Fibroblast of lung (primary cell): ENCODE measurements around the gene NMD3. TPM values are rescaled to one million over a fixed set of nuclear protein-coding genes. Genes with fewer than 3 reads are reported as not detected.

Experiments
- DNase-seq, 2 donors: peaks; one replicate each; pipeline versions ENCODE4 v3.0.0 to v3.0.0-alpha.2; 2010; ENCODE audit warnings: low read depth in 2 of 2
- H2AFZ ChIP-seq: 2 replicates; pipeline ENCODE4 v1.5.1; 2012; ENCODE audit warnings: low read length, control low read depth, inconsistent platforms
- H3K27ac ChIP-seq: 2 replicates; pipeline ENCODE4 v1.5.1; 2011; ENCODE audit warnings: low read length, control low read depth; ENCODE audit not compliant: insufficient read depth
- H3K27me3 ChIP-seq: 2 replicates; pipeline ENCODE4 v1.5.1; 2011; ENCODE audit warnings: mild to moderate bottlenecking, low read length; ENCODE audit not compliant: control insufficient read depth, insufficient read depth
- H3K36me3 ChIP-seq: 2 replicates; pipeline ENCODE4 v1.5.1; 2011; ENCODE audit warnings: low read length; ENCODE audit not compliant: control insufficient read depth, insufficient read depth
- H3K4me1 ChIP-seq: 2 replicates; pipeline ENCODE4 v1.5.1; 2011; ENCODE audit warnings: low read length; ENCODE audit not compliant: control insufficient read depth, insufficient read depth; ENCODE audit errors: extremely low read depth
- H3K4me2 ChIP-seq: 2 replicates; pipeline ENCODE4 v1.5.1; 2011; ENCODE audit warnings: low read length, control low read depth; ENCODE audit not compliant: insufficient read depth; ENCODE audit errors: extremely low read depth
- H3K4me3 ChIP-seq, 4 experiments: fragments of 200-600 bp in 1 of 4; sonication (generic) in 1 of 4; replicated peaks in 1 of 4; 2 replicates each; pipeline ENCODE4 v1.5.1; 2011 to 2016; ENCODE audit warnings: low read length in 4 of 4, low read depth in 3 of 4, mild to moderate bottlenecking in 3 of 4, control low read depth in 2 of 4, inconsistent platforms in 1 of 4, mixed read lengths in 1 of 4; ENCODE audit not compliant: insufficient read depth in 1 of 4; ENCODE audit errors: control extremely low read depth in 1 of 4
- H3K79me2 ChIP-seq: 2 replicates; pipeline ENCODE4 v1.5.1; 2012; ENCODE audit warnings: mild to moderate bottlenecking, low read length, inconsistent platforms; ENCODE audit not compliant: control insufficient read depth, insufficient read depth
- H3K9ac ChIP-seq: 2 replicates; pipeline ENCODE4 v1.5.1; 2011; ENCODE audit warnings: mild to moderate bottlenecking, low read length, control low read depth; ENCODE audit not compliant: insufficient read depth
- H3K9me3 ChIP-seq: 2 replicates; pipeline ENCODE4 v1.5.1; 2012; ENCODE audit warnings: low read depth, low read length; ENCODE audit not compliant: control insufficient read depth, insufficient read depth
- H4K20me1 ChIP-seq: 2 replicates; pipeline ENCODE4 v1.5.1; 2011; ENCODE audit warnings: low read length; ENCODE audit not compliant: control insufficient read depth, insufficient read depth; ENCODE audit errors: extremely low read depth
- CTCF ChIP-seq, 2 donors: IDR thresholded peaks in 1 of 2; conservative IDR thresholded peaks in 1 of 2; 1 replicate in 1 of 2; 2 replicates in 1 of 2; pipeline ENCODE4 v1.5.1; 2011 to 2012; ENCODE audit warnings: low read length in 2 of 2, control low read depth in 1 of 2, inconsistent platforms in 1 of 2, low read depth in 1 of 2, mild to moderate bottlenecking in 1 of 2
- EZH2 ChIP-seq: IDR thresholded peaks from 2 replicates; pipeline ENCODE4 v1.5.1; 2012; ENCODE audit warnings: low read length, control low read depth, mild to moderate bottlenecking; ENCODE audit errors: missing control alignments
- polyA plus RNA-seq, 2 donors: library from polyadenylated mRNA; depleted of rRNA in 1 of 2; stranded (reverse) in 1 of 2; unstranded in 1 of 2; fragments of >200 nt; gene quantifications; 2 replicates each; pipeline ENCODE4 v1.2.1, GENCODE V29; 2011 to 2012; ENCODE audit warnings: missing spikeins in 1 of 2
- total RNA-seq: library from RNA; depleted of rRNA; stranded (reverse); fragments of >200 nt; gene quantifications from 2 replicates; pipeline ENCODE4 v1.2.1, GENCODE V29; 2014

Gene NMD3
- total and polyA plus RNA-seq, 2 donors (not counting 1 experiment from before 2014, with no cell fraction given), result 62.8 to 134 TPM

GRCh38 chr3:161224786-161225185 is 3.7 kb downstream of the NMD3 start:
- Histone ChIP-seq H3K4me2 (no peak overlapping the region), H3K36me3 (peaks cover 4% of the 10 kb centered on the region)

GRCh38 chr3:161230621-161231171 is 9.6 kb downstream of the NMD3 start:
- no peak for DNase-seq
- H2AFZ ChIP-seq, result no peak overlapping the region
- H3K79me2 ChIP-seq, result peaks cover 30% of the 10 kb centered on the region
- no peaks in the 10 kb centered on the region for H4K20me1 ChIP-seq
- no peak overlapping the region for H3K27ac ChIP-seq
- H3K9ac ChIP-seq, result no peak overlapping the region
- H3K4me3 ChIP-seq, result no peak overlapping the region
- TF ChIP-seq EZH2 (no peak), CTCF (conservative IDR thresholded peaks at IDR 0.05 in 1 of 2, IDR thresholded peaks at IDR 0.05 in 1 of 2; ENCODE audit: low read depth in 1 of 2, low read length in 2 of 2) (no peak)
- no peaks in the 10 kb centered on the region for H3K27me3 ChIP-seq
- H3K9me3 ChIP-seq, result no peaks in the 10 kb centered on the region
- no peak overlapping the region for H3K4me2 ChIP-seq
- H3K4me1 ChIP-seq, result no peaks in the 10 kb centered on the region
- peaks cover 7% of the 10 kb centered on the region for H3K36me3 ChIP-seq

More at GRCh38 chr3:161224786-161225185, 3.7 kb downstream of the NMD3 start:
- no peak overlapping the region for H3K9ac ChIP-seq
- H3K27me3 ChIP-seq, result no peaks in the 10 kb centered on the region
- no peak overlapping the region for H3K4me3 ChIP-seq
- no peak overlapping the region for H3K27ac ChIP-seq
- H2AFZ ChIP-seq, result no peak overlapping the region
- H3K4me1 ChIP-seq, result no peaks in the 10 kb centered on the region
- TF ChIP-seq EZH2 (no peak), CTCF (conservative IDR thresholded peaks at IDR 0.05 in 1 of 2, IDR thresholded peaks at IDR 0.05 in 1 of 2; ENCODE audit: low read depth in 1 of 2, low read length in 2 of 2) (no peak)
- peaks cover 54% of the 10 kb centered on the region for H3K79me2 ChIP-seq
- no peaks in the 10 kb centered on the region for H4K20me1 ChIP-seq
- no peak for DNase-seq
- no peaks in the 10 kb centered on the region for H3K9me3 ChIP-seq

GRCh38 chr3:161231861-161232260 is 10.8 kb downstream of the NMD3 start:
- no peaks in the 10 kb centered on the region for H3K4me1 ChIP-seq
- H2AFZ ChIP-seq, result no peak overlapping the region
- no peak overlapping the region for H3K9ac ChIP-seq
- H3K27me3 ChIP-seq, result no peaks in the 10 kb centered on the region
- peaks cover 7% of the 10 kb centered on the region for H3K36me3 ChIP-seq
- H4K20me1 ChIP-seq, result no peaks in the 10 kb centered on the region
- no peak for DNase-seq
- H3K27ac ChIP-seq, result no peak overlapping the region
- H3K9me3 ChIP-seq, result no peaks in the 10 kb centered on the region
- no peak overlapping the region for H3K4me2 ChIP-seq
- TF ChIP-seq CTCF (conservative IDR thresholded peaks at IDR 0.05 in 1 of 2, IDR thresholded peaks at IDR 0.05 in 1 of 2; ENCODE audit: low read depth in 1 of 2, low read length in 2 of 2), result no peak
- TF ChIP-seq EZH2, result no peak
- no peak overlapping the region for H3K4me3 ChIP-seq
- peaks cover 27% of the 10 kb centered on the region for H3K79me2 ChIP-seq
